MCF 10A (cell line): ENCODE measurements around the gene NUDT2. TPM values are rescaled to one million over a fixed set of nuclear protein-coding genes. Genes with fewer than 3 reads are reported as not detected.

Experiments used
- BruUV-seq: library from RNA; stranded (reverse); fragments of 400-500 nt; replicated peaks from 2 replicates; lab custom pipeline; 2021; lab: Mats Ljungman, UMichigan
- CTCF ChIA-PET: fragments of 300-600 bp; sonication (Branson Sonifier 250); formaldehyde crosslinking; extraction: SDS; loops from one replicate; lab custom pipeline; 2021; ENCODE audit warnings: antibody characterized with exemption, inconsistent platforms; lab: Yijun Ruan, JAX
- POLR2A ChIA-PET: fragments of 300-600, 350-650 bp; sonication (Branson Sonifier 250); formaldehyde crosslinking; extraction: SDS; loops from one replicate; lab custom pipeline; 2020; ENCODE audit warnings: antibody characterized with exemption, inconsistent platforms; lab: Yijun Ruan, JAX
- DNase-seq: peaks from one replicate; pipeline ENCODE4 v3.0.0-alpha.2; 2018; ENCODE audit not compliant: unreplicated experiment
- H3K27ac Mint-ChIP-seq: one replicate; pipeline ENCODE4 v1.8.0; 2022; ENCODE audit warnings: mild to moderate bottlenecking, low read depth, mixed read lengths; ENCODE audit not compliant: unreplicated experiment
- H3K27me3 Mint-ChIP-seq: one replicate; pipeline ENCODE4 v1.8.0; 2022; ENCODE audit warnings: mixed read lengths; ENCODE audit not compliant: insufficient read depth, unreplicated experiment
- H3K36me3 Mint-ChIP-seq: one replicate; pipeline ENCODE4 v1.8.0; 2022; ENCODE audit warnings: mild to moderate bottlenecking, moderate library complexity, mixed read lengths; ENCODE audit not compliant: insufficient read depth, unreplicated experiment
- H3K4me1 Mint-ChIP-seq: one replicate; pipeline ENCODE4 v1.8.0; 2022; ENCODE audit warnings: mixed read lengths; ENCODE audit not compliant: insufficient read depth, unreplicated experiment
- H3K4me3 Mint-ChIP-seq: one replicate; pipeline ENCODE4 v1.8.0; 2022; ENCODE audit warnings: mild to moderate bottlenecking, moderate library complexity, mixed read lengths; ENCODE audit not compliant: unreplicated experiment
- H3K9me3 Mint-ChIP-seq: one replicate; pipeline ENCODE4 v1.8.0; 2022; ENCODE audit warnings: mixed read lengths; ENCODE audit not compliant: unreplicated experiment
- intact Hi-C: fragments of 100-400 bp; cut with micrococcal nuclease; formaldehyde crosslinking; loops from 2 replicates; pipeline ENCODE4 v1.14.1; 2022
- total RNA-seq: library from RNA; stranded (reverse); gene quantifications from 2 replicates; pipeline ENCODE4 v1.2.3, GENCODE V29; 2022
- TF ChIP-seq, protein P1 (sequence below): fragments of 200-600 bp; IDR thresholded peaks from one replicate; pipeline ENCODE4 v1.8.0; 2022; ENCODE audit warnings: antibody characterized with exemption, mild to moderate bottlenecking; ENCODE audit not compliant: unreplicated experiment

The NUDT2 gene
- total RNA-seq, 1 experiment from 2014 or later, result 30.6 TPM

DNA sequence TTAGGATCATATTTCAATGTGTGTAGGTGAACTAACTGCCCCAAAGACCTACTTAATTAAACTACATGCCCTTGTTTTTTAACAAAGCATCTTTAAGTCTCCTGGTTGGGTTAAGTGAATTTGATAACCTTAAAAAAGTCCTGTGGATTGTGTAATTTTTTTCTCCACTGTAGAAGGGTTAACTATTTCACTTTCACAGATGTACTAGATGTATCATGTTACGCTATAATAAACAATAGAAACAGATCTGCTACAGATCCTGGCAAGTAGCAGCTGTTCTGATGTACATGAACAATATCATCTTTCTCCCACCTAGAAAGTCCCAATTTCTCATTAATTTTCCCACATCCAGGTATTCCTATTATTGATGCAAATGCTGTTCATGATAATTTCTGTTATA lies 19.2 kb upstream of the NUDT2 start:
- ChIA-PET POLR2A (no interaction called here), CTCF (no interaction called here)
- Mint-ChIP-seq H3K4me3 (no peak overlapping the region), H3K36me3 (no peaks in the 10 kb centered on the region), H3K4me1 (peaks cover 8% of the 10 kb centered on the region), H3K27ac (no peak overlapping the region), H3K27me3 (no peaks in the 10 kb centered on the region), H3K9me3 (no peaks in the 10 kb centered on the region)
- TF ChIP-seq, protein P1, sequence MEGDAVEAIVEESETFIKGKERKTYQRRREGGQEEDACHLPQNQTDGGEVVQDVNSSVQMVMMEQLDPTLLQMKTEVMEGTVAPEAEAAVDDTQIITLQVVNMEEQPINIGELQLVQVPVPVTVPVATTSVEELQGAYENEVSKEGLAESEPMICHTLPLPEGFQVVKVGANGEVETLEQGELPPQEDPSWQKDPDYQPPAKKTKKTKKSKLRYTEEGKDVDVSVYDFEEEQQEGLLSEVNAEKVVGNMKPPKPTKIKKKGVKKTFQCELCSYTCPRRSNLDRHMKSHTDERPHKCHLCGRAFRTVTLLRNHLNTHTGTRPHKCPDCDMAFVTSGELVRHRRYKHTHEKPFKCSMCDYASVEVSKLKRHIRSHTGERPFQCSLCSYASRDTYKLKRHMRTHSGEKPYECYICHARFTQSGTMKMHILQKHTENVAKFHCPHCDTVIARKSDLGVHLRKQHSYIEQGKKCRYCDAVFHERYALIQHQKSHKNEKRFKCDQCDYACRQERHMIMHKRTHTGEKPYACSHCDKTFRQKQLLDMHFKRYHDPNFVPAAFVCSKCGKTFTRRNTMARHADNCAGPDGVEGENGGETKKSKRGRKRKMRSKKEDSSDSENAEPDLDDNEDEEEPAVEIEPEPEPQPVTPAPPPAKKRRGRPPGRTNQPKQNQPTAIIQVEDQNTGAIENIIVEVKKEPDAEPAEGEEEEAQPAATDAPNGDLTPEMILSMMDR, result no peak
- no TSS peak for BruUV-seq
- intact Hi-C loops, result no loop called here
- peak; percentile 21 for DNase-seq

DNA sequence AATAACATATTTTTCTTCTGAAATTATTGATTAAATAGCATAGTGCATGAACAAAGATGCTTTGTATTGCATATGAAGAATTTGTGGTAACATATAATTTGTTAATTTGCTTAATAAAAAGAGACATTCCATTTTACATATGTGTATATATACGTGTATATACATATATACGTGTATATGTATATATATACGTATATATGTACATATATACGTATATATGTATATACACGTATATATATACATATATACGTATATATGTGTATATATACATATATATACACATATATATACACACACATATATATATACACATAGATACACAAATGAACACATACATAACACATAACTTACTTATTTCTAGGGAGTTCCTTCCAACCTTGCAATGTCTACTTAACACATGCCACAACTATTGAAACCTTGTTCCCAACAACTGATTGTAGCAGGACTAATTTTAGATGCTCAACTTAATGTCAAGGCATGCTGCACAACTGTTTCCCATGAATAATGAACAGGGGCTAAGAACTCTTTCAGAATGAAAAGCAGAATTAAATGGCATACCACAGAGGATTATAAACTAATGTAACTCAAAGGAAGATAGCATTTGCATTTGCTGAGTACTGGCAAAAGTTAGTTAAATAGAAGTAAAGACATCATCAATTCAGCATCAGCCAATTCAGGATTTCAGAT lies 17.7 kb upstream of the NUDT2 start:
- POLR2A ChIA-PET, result no interaction called here
- CTCF ChIA-PET, result no interaction called here
- peaks cover 8% of the 10 kb centered on the region for H3K4me1 Mint-ChIP-seq
- H3K27me3 Mint-ChIP-seq, result no peaks in the 10 kb centered on the region
- H3K4me3 Mint-ChIP-seq, result no peak overlapping the region
- no peaks in the 10 kb centered on the region for H3K36me3 Mint-ChIP-seq
- H3K9me3 Mint-ChIP-seq, result no peaks in the 10 kb centered on the region
- H3K27ac Mint-ChIP-seq, result no peak overlapping the region
- BruUV-seq, result no TSS peak
- TF ChIP-seq, protein P1, result no peak
- DNase-seq, result no peak
- intact Hi-C loops, result no loop called here

DNA sequence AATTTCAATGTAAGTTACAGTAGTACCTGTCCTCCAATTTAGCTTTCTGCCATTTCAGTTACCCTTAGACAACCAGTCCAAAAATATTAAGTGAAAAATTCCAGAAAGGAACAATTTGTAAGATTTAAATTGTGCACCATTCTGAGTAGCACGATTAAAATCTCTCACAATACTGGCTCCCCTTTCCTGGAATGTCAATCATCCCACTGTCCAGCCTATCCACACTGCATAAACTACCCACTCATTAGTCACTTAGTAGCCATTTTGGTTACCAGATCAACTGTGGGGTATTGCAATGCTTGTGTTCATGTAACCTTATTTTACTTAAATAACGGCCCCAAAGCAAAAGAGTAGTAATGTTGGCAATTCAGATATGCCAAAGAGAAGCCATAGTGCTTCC lies 11.9 kb upstream of the NUDT2 start:
- BruUV-seq, result no TSS peak
- TF ChIP-seq, protein P1, result no peak
- Mint-ChIP-seq H3K27me3 (no peaks in the 10 kb centered on the region), H3K4me3 (no peak overlapping the region), H3K27ac (no peak overlapping the region), H3K4me1 (no peaks in the 10 kb centered on the region), H3K36me3 (no peaks in the 10 kb centered on the region), H3K9me3 (no peaks in the 10 kb centered on the region)
- intact Hi-C loops, result no loop called here
- ChIA-PET POLR2A (interaction anchor here (1.0 kb wide), 1 partner anchor 13 kb away, joined by 3 read pairs; no protein-coding TSS in a partner anchor), CTCF (interaction anchor here (0.6 to 0.8 kb wide), 4 partner anchors 25 to 1152 kb away, joined by 3 to 5 read pairs (median 4); no protein-coding TSS in a partner anchor)
- no peak for DNase-seq

DNA sequence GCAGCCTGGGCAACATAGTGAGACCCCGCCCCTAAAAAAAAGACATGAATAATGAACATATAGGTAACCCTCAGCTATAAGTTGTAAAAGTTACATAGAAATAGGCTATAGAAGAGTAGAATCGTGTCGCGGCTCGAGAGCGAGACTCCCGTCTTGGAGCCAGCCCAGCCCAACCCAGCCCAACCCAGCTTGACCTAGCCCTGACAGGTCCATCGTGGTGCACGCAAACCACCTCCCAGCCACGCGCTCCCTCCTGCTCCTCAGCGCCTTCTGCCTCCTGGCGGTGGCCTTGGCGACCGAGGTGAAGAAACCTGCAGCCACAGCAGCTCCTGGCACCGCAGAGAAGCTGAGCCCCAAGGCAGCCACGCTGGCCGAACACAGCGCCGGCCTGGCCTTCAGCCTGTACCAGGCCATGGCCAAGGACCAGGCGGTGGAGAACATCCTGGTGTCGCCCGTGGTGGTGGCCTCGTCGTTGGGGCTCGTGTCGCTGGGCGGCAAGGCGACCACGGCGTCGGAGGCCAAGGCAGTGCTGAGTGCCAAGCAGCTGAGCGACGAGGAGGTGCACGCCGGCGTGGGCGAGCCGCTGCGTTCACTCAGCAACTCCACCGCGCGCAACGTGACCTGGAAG lies 11.1 kb upstream of the NUDT2 start:
- no TSS peak for BruUV-seq
- Mint-ChIP-seq H3K27me3 (no peaks in the 10 kb centered on the region), H3K9me3 (no peaks in the 10 kb centered on the region), H3K4me1 (no peaks in the 10 kb centered on the region), H3K4me3 (no peak overlapping the region), H3K36me3 (no peaks in the 10 kb centered on the region), H3K27ac (no peak overlapping the region)
- POLR2A ChIA-PET, result interaction anchor here (1.0 kb wide), 1 partner anchor 12 kb away, joined by 3 read pairs; no protein-coding TSS in a partner anchor
- TF ChIP-seq, protein P1, result no peak
- no peak for DNase-seq
- intact Hi-C loops, result no loop called here
- CTCF ChIA-PET, result interaction anchor here (0.7 kb wide), 1 partner anchor 298 kb away, joined by 3 read pairs; no protein-coding TSS in a partner anchor
